ENCODE measurements around the gene BET1L. TPM values are rescaled to one million over a fixed set of nuclear protein-coding genes. Genes with fewer than 3 reads are reported as not detected.
A peak's percentile ranks its signal among the peaks of the same experiment; 100 is the strongest.
"Not testable (repeated sequence)": the region's sequence is repeated elsewhere in the genome, so short reads cannot be mapped to it uniquely, and the experiment has no call there.

Gene BET1L, protein sequence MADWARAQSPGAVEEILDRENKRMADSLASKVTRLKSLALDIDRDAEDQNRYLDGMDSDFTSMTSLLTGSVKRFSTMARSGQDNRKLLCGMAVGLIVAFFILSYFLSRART
- polyA plus RNA-seq (2013, experiment 1 of 2; ENCODE audit: insufficient read length): 58.8 TPM
- polyA plus RNA-seq (2013, experiment 2 of 2; ENCODE audit: insufficient read length): 61.5 TPM

GRCh38 chr11:207208-207862, at the start of gene BET1L, which contains the start of gene RIC8A:
BET1L (minus strand) TSS chr11:207399; CDS start chr11:207321, 78 bp downstream.
RIC8A (plus strand) TSS chr11:207708; CDS start chr11:208855, 1,147 bp downstream.
- peak; percentile 99 for DNase-seq

- no peak for DNase-seq
These were observed 48.6 kb upstream of the BET1L start for GRCh38 chr11:255816-256215.

DNA sequence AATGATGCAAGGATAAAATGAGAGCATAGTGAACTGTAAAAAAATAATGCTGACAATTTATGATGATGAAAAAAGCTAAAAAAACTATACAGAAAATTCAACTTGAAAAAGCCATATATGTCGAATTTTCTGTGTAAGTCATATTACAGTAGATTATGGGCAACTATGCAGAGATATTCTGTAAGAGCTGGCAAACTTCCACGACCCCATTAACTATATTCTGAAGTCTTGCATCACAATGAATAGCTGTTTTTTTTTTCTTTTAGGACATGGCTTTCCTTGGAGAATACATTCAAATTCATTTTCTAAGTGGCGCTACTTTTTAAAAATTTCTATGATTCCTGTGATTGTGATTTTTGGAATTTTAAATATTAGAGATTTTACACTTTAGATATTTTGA, 48.0 kb upstream of the BET1L start:
- DNase-seq: peak; percentile 44

GRCh38 chr11:253886-254270, 46.7 kb upstream of the BET1L start:
- DNase-seq: no peak

DNA sequence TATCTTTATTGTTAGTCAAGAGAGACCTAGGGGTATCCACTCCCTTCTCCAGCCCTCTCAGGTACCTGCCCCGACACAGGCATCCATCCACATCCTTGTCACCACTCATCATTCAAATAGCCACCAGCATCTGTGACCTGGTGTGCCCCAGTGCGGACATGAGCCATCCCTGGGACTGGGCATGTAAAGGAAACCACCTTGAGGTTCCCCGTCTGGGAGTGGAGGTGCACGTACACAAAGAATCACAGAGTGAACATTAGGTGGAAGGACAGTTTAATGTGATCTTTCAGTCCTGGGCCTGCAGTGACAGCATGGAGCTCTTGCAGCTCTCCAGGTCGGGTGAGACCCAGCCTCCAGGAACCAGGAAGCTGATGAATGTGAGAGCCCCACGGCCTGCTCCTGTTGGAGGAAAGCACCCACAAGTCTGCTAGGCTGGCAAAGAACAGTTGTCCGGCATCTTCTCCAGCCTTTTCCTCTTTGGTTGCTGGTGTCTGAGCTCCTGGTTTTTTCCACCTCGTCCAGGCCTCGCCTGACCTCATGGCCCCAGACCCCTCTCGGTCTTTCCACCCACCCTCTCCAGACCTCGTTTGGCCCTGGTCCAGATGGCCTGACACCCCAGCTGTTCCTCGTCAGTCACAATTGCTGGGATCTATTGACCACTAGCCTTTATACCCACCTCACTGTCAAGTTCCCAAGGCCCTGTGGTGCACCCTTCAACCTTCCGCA, 46.1 kb upstream of the BET1L start:
- DNase-seq: no peak

GRCh38 chr11:252666-253065, 45.5 kb upstream of the BET1L start:
- DNase-seq: no peak

DNA sequence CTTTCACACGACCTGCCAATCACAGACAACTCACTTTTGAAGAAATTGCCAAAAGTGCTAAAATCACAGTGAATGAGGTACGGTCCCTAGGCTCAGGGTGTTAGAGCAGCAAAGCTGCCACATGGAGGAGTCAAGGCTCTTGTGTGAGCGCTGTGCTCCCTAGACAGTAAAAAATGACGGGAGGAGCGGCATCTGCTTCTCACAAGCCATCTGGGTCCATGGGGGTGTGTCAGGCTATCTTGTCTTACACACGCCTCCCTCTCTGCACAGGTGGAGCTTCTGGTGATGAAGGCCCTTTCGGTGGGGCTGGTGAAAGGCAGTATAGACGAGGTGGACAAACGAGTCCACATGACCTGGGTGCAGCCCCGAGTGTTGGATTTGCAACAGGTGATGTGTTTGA, 44.4 kb upstream of the BET1L start:
- DNase-seq: no peak

DNA sequence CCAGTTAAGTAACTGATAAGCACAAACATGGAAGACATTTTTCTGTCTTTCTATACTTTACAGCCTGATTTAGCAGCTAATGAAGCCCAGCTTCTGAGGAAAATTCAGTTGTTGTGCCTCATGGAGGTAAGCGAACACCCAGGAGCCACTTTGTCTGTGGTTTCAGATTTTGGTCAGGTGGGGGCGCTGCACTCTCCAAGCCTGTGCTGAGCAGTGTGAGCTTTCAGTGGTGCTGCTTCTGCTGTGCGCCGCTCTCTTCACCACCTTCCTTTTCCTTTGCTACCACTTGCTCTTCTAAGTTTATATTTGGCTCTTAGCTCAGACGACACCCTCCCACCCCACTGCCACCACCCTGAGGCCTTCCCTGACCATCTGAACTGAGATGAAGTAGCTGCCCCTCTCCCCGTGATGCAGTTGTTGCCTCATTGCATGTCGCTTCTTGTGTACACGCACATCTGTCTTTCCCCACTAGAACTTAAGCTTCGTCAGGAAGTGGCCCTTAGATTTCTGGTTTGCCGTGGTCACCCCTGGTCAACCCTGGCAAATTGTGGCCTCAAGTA, 43.6 kb upstream of the BET1L start:
- peak; percentile 45 for DNase-seq

DNA sequence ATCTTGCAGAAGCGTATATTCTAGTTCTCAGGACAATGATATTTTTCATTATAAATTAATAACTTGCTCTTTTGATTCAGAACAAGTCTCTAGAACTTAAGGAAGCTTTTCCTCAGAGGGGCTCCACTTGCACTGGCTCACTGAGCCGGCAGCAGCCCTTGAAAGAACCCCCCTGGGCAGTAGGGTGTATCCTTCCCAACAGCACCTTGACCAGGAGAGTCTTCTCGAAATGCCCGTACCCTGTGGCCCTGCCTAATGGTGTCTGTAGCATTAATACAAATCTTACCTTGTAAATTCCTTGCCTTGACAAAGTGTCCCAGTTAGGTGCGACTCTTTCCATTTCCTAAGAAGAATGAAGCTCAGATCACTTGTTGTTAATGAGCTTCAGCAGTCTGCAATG, 43.1 kb upstream of the BET1L start:
- DNase-seq: no peak

DNA sequence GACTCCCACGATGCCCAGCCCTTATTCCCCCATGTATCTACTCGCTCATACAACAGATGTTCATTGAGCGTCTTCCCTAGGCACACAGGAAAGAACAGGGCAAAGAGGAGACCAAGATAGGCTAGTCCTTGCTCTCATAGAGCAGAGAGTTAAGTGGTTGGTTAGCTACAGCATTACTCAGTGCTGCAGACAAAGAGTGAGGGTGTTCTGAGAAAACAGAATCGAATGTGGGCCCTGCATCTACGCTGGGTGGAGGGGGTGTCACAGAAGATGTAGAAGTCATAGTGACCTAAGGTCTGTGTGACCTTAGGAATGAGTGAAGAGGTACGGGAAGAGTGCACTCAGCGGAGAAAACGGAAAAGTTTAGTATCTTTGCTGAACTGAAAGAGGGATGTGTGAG, 41.9 kb upstream of the BET1L start:
- DNase-seq: no peak

GRCh38 chr11:244376-244775, 37.2 kb upstream of the BET1L start:
- DNase-seq: no peak

- DNase-seq: no peak
These were observed 34.4 kb upstream of the BET1L start for GRCh38 chr11:241634-242033.

DNA sequence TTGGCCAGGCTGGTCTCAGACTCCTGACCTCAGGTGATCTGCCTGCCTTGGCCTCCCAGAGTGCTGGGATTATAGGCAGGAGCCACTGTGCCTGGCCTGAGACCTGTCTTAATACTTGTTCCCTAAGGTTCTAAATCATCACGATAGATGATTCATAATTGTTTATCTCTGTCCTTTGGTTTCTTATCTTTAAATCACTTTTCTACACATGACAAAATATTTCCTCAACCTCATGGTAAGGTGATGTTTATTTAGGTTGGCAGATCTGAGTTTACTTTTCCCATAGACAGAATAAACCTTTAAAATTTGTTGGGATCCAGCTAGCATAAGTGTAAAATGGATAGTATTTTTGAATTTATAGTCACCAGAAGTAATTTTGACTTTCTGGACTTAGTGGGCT, 33.1 kb upstream of the BET1L start:
- no peak for DNase-seq

DNA sequence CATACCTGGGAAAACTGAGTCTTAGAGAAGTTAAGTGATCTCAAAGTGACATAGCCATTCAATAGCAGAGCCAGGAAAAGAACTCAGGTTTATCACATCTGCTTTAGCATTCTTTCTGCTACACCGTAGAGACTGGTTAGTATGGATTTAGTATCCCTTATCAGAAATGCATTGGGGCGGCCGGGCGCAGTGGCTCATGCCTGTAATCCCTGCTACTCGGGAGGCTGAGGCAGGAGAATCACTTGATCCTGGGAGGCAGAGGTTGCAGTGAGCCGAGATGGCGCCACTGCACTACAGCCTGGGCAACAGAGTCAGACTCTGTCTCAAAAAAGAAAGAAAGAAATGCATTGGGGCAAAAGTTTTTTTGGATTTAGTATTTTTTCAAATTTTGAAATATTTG, 31.1 kb upstream of the BET1L start:
- DNase-seq: not testable (repeated sequence)

DNA sequence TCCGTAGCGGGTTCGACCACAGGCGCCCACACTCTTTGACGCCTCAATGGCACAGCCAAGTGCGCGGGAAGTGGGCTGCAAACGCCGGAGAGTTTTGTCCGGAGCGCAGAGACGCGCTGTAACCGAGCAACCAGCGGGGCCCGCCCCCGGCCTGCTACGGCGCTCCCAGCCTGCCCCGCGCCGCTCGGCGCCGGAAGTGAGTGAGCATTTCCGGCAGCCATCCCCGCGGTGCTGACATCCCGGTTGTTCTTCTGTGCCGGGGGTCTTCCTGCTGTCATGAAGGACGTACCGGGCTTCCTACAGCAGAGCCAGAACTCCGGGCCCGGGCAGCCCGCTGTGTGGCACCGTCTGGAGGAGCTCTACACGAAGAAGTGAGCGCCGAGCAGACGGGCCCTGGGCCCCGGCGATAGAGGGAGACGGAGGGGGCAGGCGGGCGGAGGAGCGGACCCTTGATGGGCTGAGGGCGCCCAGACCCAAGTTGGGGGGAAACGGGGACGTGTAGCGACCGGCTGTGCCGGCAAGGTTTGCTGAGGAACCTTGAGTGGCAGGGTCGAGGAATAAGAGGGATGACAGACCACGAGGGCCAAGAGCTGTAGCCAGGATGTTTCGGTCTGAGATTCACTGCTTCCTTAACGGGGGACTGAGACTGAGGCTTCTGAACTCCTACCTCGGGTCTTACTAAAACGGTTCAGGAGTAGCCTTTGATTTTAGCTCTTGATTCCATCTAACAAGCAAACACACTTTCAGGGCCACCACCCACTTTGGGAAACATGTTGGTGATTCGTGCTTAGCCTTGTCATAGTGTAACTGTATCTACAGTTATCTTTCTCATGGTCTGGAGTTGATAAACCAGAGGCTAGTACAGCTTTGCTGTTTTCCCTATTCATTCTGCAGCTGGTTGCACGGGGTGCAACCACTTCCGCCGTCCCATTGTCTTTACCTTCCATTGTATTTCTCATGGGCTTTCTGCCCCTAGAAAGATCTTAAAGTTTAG, 29.9 kb upstream of the BET1L start, which contains the start of gene PSMD13:
Gene PSMD13 (plus strand): TSS at position 203 of the 994 bp plus-strand sequence. CDS start 74 bp downstream, at position 277.
- DNase-seq: peak; percentile 81

DNA sequence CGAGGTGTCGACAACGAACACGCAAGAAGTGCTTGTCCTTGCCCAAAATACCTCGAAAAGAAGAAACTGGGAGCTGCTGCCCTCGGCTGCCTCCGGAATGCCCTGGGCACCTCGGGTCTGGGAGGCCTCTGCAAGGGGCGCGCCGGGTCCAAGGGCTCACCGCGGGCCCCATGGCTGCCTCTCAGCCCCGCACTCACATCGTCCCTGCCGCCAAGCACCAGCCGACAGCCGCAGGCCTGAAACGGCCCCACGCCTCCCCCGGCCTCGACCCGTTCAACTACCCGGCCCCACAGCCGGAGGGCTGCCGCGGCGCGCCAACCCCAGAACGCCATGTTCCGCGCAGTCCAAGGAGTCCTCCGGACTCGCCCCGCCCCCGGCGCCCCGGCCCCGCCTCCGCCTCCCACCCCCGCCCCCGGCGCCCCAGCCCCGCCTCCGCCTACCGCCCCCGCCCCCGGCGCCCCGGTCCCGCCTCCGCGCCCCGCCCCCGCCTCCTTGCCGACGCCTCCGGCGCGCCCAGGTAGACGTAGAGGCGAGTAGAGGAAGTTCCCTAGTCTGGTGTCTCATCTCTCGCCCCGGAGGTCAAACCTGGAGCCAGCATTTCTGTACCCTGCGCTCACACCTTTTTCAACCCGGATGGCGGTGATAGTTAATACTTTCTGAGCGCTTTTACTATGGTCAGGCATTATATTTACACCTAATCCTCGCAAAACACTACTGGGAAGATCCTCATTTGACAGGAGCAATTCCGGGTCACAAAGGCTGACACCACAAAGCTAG, 29.0 kb upstream of the BET1L start, which contains the start of gene SIRT3:
Gene SIRT3 (minus strand): TSS at position 346 of the 777 bp plus-strand sequence. CDS start 14 bp downstream, at position 332.
- peak; percentile 84 for DNase-seq

DNA sequence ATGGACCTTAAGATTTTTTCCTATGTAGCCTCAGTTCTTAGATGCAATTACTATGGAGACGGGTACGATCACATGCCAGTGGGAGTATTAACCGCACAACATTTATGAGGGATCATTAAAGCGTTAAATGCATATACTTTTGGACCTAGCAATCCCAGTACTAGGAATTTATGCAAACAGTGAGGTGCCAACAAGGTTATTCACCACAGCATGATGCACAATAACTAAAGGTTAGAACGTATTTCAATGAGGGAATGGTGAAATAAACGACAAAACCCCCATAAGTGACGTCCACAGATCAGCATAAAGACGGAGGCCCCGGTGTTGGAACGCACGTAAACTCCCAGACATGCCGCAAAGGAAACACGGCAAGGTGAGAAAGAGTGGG, 28.4 kb upstream of the BET1L start:
- no peak for DNase-seq

DNA sequence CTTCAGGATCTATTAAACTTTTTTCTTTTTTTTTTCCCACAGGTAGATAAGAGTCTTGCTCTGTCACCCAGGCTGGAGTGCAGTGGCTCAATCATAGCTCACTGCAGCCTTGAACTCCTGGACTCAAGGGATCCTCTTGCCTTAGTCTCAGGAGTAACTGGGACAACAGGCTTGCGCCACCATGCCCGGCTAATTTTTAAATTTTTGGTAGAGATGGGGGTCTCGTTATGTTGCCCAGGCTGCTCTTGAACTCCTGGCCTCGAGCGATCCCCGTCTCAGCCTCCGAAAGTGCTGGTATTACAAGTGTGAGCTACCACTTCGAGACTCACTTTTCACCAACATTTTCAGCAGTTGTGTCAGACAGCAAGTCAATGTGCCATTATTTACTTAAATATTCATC, 28.0 kb upstream of the BET1L start:
- DNase-seq: no peak

DNA sequence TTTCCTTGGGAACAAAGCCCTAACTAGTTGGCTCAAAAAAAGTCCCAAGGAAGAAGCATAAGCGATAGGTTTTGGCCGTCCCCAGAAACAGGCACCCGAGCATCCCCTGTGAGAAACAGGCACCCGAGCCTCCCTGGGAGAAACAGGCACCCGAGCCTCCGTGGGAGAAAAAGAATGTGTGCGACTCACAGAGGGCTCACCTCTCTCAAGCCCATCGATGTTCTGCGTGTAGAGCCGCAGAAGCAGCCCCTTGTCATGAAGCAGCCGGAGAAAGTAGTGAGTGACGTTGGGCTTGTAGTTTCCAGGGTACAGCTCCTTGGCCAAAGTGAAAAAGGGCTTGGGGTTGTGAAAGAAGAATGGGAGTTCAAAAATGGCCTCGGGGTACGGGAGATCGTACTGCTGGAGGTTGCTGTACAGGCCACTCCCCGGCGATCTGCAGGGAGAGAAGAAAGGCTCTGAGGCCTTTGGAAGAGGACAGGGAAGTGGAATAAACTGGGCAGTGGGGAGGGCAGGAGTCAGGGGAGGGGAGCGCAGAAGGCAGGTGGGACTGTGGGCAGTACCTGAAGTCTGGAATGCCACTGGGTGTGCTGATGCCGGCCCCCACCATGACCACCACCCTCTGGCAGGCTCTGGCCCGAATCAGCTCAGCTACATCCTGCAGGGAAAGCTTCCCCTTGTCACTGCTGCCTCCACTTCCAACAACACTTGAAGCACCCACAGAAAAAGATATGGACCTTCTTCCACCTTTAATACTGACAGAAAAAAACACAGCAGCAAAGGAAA, 25.8 kb upstream of the BET1L start:
- DNase-seq: no peak

- DNase-seq: no peak
These were observed 23.2 kb upstream of the BET1L start for GRCh38 chr11:230431-230830.
